Immature natural killer cell (primary cell): ENCODE data around the gene OSBPL5. TPM values are rescaled to one million over a fixed set of nuclear protein-coding genes. Genes with fewer than 3 reads are reported as not detected.

Source experiments
- DNase-seq, 3 donors: peaks; one replicate each; pipeline ENCODE4 v3.0.0; 2022; ENCODE audit warnings: mixed read lengths in 1 of 3
- H3K27ac Mint-ChIP-seq, 6 donors: one replicate each; pipeline ENCODE4 v1.8.0; 2020; ENCODE audit warnings: mixed read lengths in 6 of 6, mild to moderate bottlenecking in 5 of 6, inconsistent platforms in 4 of 6, moderate library complexity in 3 of 6
- H3K27me3 Mint-ChIP-seq, 3 donors: one replicate each; pipeline ENCODE4 v1.8.0; 2020 to 2021; ENCODE audit warnings: low read depth in 3 of 3, mild to moderate bottlenecking in 3 of 3, mixed read lengths in 3 of 3, moderate library complexity in 3 of 3, inconsistent platforms in 1 of 3
- H3K36me3 Mint-ChIP-seq, 3 donors: one replicate each; pipeline ENCODE4 v1.8.0; 2020; ENCODE audit warnings: mixed read lengths in 3 of 3, inconsistent platforms in 2 of 3, mild to moderate bottlenecking in 2 of 3
- H3K4me1 Mint-ChIP-seq, 2 donors: one replicate each; pipeline ENCODE4 v1.8.0; 2020; ENCODE audit warnings: inconsistent platforms in 2 of 2, mild to moderate bottlenecking in 2 of 2, mixed read lengths in 2 of 2, moderate library complexity in 1 of 2
- H3K4me3 Mint-ChIP-seq, 5 donors: one replicate each; pipeline ENCODE4 v1.8.0; 2020; ENCODE audit warnings: mild to moderate bottlenecking in 5 of 5, mixed read lengths in 5 of 5, inconsistent platforms in 3 of 5, moderate library complexity in 3 of 5
- H3K9me3 Mint-ChIP-seq, 6 donors: one replicate each; pipeline ENCODE4 v1.8.0; 2020; ENCODE audit warnings: mild to moderate bottlenecking in 6 of 6, mixed read lengths in 6 of 6, inconsistent platforms in 4 of 6, moderate library complexity in 3 of 6
- polyA plus RNA-seq, 3 donors: library from polyadenylated mRNA; unstranded; fragments of 300-500 nt; fragmentation: Illumina TruSeq; gene quantifications; one replicate each; pipeline ENCODE4 v1.2.3, GENCODE V29; 2021

The OSBPL5 gene
- polyA plus RNA-seq, 3 donors from 2014 or later: 32.8 to 98.9 (median 33.3) TPM

DNA sequence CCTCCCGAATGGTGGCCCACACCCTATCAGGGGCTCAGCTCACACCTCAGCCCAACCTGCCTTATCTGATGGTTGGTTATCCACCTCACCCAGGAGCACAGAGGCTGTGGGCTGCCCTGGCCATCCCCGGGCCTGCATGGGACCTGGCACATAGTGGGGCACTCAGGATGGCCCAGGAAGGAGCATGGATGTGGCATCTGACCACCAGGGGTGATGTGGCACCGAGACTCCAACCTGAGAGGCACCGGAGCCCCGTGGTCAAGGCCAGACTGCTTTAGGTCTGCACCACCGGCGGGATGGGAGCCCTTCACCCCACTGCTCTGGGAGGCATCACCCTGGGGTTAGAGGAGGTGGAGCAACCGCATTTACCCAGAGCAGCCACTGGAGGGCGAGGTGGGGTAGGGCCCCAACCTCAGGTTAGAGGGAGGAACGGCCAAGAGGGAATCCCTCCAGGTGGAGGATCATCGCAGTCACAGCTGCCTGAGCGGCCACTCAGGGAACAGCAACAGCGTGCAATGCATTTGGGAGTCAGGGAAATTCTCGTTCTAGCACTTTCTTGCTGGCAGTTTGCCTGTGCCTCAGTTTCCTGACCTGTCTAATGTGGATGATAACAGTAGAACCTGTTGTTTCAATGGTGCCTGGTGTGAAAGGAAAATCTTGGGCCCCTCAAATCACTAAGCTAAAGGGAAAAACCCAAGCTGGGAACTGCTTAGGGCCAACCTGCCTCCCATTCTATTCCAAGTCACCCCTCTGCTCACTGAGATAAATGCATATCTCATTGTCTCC is 55.0 kb downstream of the OSBPL5 start:
- peak overlapping the region; percentile 41 to 94 (median 76) for H3K27ac Mint-ChIP-seq
- H3K27me3 Mint-ChIP-seq: peaks cover 20 to 29% (median 27%) of the 10 kb centered on the region in 3 donors
- H3K36me3 Mint-ChIP-seq: peaks cover 25 to 54% (median 25%) of the 10 kb centered on the region in 3 donors
- H3K9me3 Mint-ChIP-seq: no peaks in the 10 kb centered on the region
- peak; percentile 60 to 62 (median 62) for DNase-seq
- peak overlapping the region in 4 of 5 donors; percentile 36 to 60 (median 54) for H3K4me3 Mint-ChIP-seq
- H3K4me1 Mint-ChIP-seq: peaks cover 50 to 55% of the 10 kb centered on the region in 2 donors

DNA sequence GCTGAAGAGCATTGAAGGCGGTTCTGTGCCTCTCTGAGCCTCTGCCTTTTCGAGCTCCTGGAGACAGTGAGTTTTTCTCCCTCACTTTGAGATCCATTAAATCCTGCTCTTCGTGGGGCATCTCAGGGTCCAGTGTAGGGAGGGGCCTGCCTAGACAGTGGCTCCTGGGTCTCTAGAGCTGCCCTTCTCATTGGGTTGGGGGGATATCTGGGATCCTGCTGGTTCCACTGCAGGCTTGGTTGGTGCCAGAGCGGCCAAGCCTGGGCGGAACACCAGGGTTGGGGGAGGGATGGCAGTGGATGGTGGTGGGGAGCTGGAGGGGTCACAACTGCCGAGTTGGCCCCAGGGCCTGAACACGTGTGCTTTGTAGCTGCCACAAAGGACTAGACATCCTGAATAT is 55.7 kb downstream of the OSBPL5 start:
- H3K9me3 Mint-ChIP-seq: no peaks in the 10 kb centered on the region
- H3K36me3 Mint-ChIP-seq: peaks cover 20 to 50% (median 20%) of the 10 kb centered on the region in 3 donors
- peaks cover 49 to 50% of the 10 kb centered on the region in 2 donors for H3K4me1 Mint-ChIP-seq
- H3K4me3 Mint-ChIP-seq: no peak overlapping the region
- DNase-seq: no peak
- peaks cover 20 to 29% (median 25%) of the 10 kb centered on the region in 3 donors for H3K27me3 Mint-ChIP-seq
- peak overlapping the region; percentile 22 to 94 (median 72) for H3K27ac Mint-ChIP-seq

DNA sequence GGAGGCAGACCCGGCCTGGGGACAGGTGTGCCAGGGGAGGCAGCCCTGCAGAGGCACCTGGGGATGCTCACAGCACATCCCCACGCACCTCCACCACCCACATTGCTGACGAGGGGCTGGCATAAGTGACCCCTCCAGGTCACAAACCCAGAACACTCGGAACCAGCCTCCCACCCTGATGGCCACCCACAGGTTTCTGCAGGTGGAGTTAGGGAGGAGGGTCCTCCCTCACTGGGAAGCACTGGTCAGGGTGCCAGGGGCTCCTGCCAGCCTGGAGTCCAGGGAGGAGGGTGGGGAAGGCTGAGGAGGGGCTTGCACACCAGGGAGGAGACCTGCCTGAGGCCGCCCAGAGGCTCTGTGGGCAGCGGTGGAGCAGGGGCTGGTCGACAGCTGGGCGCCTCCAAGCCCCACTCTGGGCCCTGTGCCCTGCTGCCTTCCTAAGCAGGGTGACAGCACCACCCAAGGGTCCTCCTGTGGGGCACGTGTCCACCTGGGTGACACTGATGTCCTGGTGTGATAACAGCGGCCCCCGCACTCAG is 56.9 kb downstream of the OSBPL5 start:
- Mint-ChIP-seq H3K4me3 (no peak overlapping the region), H3K27ac (peak overlapping the region in 1 of 6 donors; percentile 17), H3K9me3 (no peaks in the 10 kb centered on the region), H3K27me3 (peaks cover 17 to 31% (median 25%) of the 10 kb centered on the region in 3 donors), H3K36me3 (peaks cover 11 to 42% (median 12%) of the 10 kb centered on the region in 3 donors), H3K4me1 (peaks cover 38 to 41% of the 10 kb centered on the region in 2 donors)
- no peak for DNase-seq

DNA sequence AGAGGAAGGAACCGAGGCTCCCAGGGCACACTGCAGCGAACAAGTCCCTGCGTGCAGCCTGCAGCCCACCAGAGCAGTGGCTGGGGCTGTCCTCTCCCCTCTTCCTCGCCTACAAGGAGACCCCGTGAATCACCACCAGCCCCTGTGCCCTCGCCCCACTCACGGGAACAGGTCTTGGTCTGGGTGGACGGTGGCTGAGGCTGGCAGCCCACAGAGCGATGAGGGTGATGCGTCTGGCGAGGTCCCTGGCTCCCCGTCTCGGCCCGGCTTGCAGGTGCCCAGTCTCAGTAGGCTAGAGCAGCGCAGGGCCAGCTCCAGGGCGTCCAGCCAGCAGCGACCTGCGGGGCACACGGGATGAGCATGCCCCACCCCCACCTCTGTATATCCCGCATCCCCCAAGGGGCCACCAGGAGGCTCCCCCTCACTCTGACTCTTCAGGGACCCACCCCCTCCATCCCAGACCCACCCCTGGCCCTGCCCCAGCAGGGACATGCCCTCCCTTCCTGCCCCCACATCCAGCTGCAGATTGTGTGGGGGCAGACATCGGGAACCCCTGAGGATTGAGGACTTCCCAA is 57.4 kb downstream of the OSBPL5 start:
- H3K4me1 Mint-ChIP-seq: peaks cover 33 to 37% of the 10 kb centered on the region in 2 donors
- no peak overlapping the region for H3K4me3 Mint-ChIP-seq
- H3K27ac Mint-ChIP-seq: peak overlapping the region in 3 of 6 donors; percentile 9 to 80 (median 60)
- no peak for DNase-seq
- H3K27me3 Mint-ChIP-seq: peaks cover 17 to 31% (median 25%) of the 10 kb centered on the region in 3 donors
- no peaks in the 10 kb centered on the region for H3K9me3 Mint-ChIP-seq
- H3K36me3 Mint-ChIP-seq: peaks cover 11 to 41% (median 12%) of the 10 kb centered on the region in 3 donors

DNA sequence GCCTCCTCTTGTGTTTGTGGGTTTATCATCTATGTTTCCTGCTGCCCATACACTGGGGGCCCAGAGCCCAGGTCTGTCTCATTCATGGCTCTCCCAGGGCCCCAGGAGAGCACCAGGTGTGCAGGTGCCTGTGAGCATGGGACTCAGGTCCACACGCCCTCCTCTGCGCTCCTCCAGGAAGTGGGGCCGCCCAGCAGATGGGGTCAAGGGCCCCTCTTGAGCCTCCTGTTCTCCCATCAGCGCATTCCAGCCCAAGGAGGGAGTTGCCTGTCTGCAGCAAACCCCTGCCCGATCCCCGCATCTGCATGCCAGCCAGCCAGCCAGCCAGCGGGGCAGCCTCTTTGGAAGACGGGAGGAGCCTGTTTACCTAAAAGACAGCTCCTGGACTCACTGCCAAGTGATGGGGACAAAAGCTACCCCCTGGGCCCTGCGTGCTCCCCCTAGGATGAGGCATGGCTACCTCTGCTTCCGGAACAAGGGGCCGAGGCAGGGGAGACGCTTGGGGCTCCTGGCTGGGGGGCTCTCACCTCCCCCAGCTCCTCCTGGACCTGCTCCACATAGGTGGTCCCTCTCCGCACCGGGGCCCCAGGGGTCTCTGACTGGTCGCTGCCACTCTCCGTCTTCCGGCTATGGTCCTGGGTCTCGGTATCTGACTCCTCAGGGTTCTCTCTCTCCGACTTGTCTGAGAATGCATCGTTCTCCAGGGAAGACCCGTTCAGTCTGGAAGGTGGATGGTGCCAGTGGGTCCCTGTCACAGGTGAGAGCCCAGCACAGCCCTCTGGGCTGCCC is 58.2 kb downstream of the OSBPL5 start:
- no peak for DNase-seq
- Mint-ChIP-seq H3K4me3 (no peak overlapping the region), H3K9me3 (no peaks in the 10 kb centered on the region), H3K27ac (peak overlapping the region in 5 of 6 donors; percentile 60 to 81 (median 76)), H3K4me1 (peaks cover 32 to 34% of the 10 kb centered on the region in 2 donors), H3K36me3 (peaks cover 4 to 36% (median 4%) of the 10 kb centered on the region in 3 donors), H3K27me3 (peaks cover 17 to 30% (median 18%) of the 10 kb centered on the region in 3 donors)

DNA sequence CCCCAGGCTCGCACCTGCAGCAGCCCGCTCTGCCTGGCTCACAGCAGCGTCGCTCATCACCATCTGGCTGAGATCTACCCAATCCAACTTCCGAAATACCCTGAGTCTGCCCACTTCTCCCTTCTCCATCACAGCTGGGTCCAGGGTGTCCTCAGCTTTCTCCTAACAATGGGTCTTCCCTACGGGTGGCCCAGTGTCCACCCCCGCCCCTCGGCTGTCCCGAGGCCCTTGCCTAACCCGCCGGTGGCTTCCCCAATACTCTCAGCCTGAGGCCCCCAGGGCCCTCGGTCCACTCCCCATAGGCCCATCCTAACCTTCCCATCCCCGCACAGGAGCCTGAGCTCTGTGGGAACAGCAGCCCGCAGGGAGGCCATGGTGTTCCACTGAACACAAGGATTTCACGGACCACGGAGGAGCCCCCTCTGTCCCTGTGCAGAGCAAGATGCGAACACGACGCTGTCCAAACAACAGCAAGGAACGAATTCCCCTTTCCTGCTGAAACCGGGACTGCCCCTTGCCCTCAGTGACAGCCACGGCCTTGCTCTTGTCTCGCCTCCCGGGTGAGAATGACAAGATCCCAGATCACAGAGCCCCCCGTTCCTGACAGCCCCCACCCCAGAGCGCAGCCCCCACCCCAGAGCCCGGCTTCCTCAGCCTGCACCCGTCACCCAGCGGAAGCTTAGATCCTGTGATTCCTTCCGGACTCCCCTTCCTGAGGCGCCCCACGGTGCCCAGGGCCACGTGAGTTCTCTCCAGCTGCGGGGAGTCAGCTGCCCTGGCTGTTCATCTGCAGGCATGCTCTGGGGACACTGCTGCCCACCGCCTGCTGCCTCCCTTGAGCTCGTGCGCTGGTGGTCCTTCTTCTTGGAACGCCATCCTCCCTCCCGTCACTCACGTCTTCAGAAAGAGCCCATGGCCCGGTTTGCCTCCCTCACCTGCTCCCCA is 59.0 kb downstream of the OSBPL5 start:
- no peak overlapping the region for H3K4me3 Mint-ChIP-seq
- peak overlapping the region in 5 of 6 donors; percentile 43 to 81 (median 75) for H3K27ac Mint-ChIP-seq
- DNase-seq: no peak
- H3K27me3 Mint-ChIP-seq: peaks cover 16 to 30% (median 21%) of the 10 kb centered on the region in 3 donors
- peaks cover 3 to 29% (median 3%) of the 10 kb centered on the region in 3 donors for H3K36me3 Mint-ChIP-seq
- peaks cover 30 to 31% of the 10 kb centered on the region in 2 donors for H3K4me1 Mint-ChIP-seq
- no peaks in the 10 kb centered on the region for H3K9me3 Mint-ChIP-seq

DNA sequence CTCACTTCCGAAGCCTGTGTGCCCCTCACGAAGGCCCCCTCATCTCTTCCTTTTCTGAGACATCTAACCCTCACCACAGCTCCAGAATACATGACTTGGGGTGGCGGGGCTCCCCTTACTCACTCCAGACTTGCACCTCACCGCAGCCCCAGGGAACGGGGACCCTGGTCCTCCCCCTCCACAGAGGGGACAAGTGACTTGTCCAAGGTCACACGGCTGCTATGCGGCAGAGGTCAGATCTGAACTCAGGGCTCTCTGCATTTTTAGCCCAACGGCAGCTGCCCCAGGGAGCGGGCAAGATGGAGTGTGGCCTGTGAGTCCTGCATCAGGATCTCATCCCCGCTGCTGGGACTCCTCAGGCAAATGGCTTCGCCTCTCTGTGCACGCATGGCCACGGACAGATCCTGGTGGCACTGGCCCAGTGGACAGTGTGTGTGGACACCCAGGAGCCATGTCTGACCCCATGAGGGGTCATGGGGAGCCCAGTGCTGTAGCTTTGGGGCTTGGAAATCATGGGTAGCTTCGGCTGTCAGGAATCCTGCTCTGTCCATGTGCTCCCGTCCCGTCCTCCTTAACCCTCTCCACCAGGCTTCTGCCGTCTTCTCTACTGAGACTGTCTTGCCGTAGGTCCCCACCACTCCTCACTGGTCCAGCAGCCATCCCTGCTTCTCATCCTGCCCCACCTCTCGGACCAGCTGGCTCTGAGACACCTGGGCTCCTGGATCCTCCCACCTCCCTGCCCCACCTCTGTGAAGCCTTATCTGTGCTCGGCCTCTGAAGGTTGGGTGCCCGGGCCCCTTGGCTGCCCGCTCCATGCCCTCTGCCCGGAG is 59.9 kb downstream of the OSBPL5 start:
- H3K27ac Mint-ChIP-seq: peak overlapping the region in 5 of 6 donors; percentile 29 to 80 (median 64)
- DNase-seq: no peak
- peaks cover 3 to 21% (median 4%) of the 10 kb centered on the region in 3 donors for H3K36me3 Mint-ChIP-seq
- peaks cover 30 to 31% of the 10 kb centered on the region in 2 donors for H3K4me1 Mint-ChIP-seq
- H3K4me3 Mint-ChIP-seq: no peak overlapping the region
- peaks cover 16 to 38% (median 23%) of the 10 kb centered on the region in 3 donors for H3K27me3 Mint-ChIP-seq
- no peaks in the 10 kb centered on the region for H3K9me3 Mint-ChIP-seq

DNA sequence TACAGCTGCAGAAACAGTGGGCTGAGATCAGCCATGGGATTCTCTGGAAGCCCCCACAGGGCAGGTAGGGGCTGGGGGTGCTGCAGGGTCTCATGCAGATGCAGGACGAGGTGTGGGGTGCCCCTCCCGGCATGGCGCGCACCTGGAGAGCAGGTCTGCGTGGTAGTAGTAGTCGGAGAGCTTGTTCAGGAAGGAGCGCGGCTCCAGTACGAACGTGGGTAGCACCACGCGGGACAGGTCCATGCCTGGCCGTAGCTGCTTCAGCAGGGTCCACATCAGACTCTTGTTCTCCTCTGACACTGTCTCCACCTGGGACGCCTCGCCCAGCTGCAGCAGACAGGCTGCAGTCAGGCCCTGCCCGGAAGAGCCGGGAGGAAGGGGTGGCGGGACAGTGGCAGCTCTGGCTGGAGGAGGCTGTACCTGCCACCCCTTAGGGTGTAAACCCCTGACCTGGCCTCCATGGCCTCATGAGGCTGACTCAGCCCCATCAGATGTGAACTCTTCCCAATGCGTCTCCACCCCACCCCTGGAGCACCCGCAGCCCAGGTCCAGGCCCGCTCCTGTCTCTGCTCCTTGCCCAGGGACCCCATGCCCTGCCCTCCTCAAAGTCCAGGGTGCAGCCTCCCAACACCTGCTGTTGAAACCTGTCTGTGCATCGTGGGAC is 60.9 kb downstream of the OSBPL5 start:
- Mint-ChIP-seq H3K9me3 (no peaks in the 10 kb centered on the region), H3K27me3 (peaks cover 10 to 46% (median 33%) of the 10 kb centered on the region in 3 donors), H3K27ac (peak overlapping the region in 1 of 6 donors; percentile 49), H3K4me3 (no peak overlapping the region), H3K36me3 (peaks cover 7 to 16% (median 11%) of the 10 kb centered on the region in 3 donors), H3K4me1 (peaks cover 31 to 33% of the 10 kb centered on the region in 2 donors)
- DNase-seq: no peak

DNA sequence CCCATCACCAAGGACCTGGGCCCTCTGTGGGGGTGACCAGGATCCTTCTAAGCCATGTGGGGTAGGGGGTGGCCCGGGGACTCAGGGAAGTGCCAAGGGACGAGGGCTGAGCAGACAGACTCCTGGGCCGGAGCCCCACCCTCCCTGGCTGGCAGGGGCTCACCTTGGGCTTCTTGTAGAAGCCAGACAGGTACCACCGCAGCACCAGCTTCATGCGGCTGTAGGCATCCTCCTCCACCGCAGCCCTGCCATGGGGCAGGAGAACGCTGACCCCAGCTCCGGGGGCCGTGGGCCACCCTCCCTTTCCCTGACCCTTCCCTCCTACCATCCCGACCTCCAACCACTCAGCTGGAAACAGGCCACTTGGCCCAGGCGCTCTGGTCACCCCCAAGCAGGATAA is 62.0 kb downstream of the OSBPL5 start:
- no peak for DNase-seq
- H3K9me3 Mint-ChIP-seq: no peaks in the 10 kb centered on the region
- H3K4me3 Mint-ChIP-seq: no peak overlapping the region
- peaks cover 12 to 22% (median 17%) of the 10 kb centered on the region in 3 donors for H3K36me3 Mint-ChIP-seq
- H3K27me3 Mint-ChIP-seq: peaks cover 13 to 49% (median 40%) of the 10 kb centered on the region in 3 donors
- H3K4me1 Mint-ChIP-seq: peaks cover 41 to 42% of the 10 kb centered on the region in 2 donors
- peak overlapping the region in 4 of 6 donors; percentile 23 to 68 (median 54) for H3K27ac Mint-ChIP-seq

DNA sequence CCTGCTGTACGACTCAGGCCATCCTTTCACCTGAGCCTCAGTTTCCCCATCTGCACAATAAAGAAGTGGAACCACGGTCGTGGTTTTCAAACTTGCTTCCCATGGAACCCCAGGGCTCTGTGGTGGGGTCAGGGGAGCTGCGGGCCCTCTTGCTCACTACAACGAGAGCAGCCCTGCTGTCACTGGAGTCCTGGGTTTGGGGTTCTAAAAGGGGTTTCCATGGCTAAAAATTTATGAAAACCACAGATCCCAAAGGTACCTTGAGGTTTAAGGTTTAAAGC is 62.5 kb downstream of the OSBPL5 start:
- H3K4me3 Mint-ChIP-seq: peak overlapping the region in 1 of 5 donors; percentile 45
- no peak for DNase-seq
- peak overlapping the region; percentile 34 to 74 (median 58) for H3K27ac Mint-ChIP-seq
- H3K4me1 Mint-ChIP-seq: peaks cover 44 to 47% of the 10 kb centered on the region in 2 donors
- peaks cover 14 to 46% (median 42%) of the 10 kb centered on the region in 3 donors for H3K27me3 Mint-ChIP-seq
- peaks cover 15 to 26% (median 19%) of the 10 kb centered on the region in 3 donors for H3K36me3 Mint-ChIP-seq
- no peaks in the 10 kb centered on the region for H3K9me3 Mint-ChIP-seq

DNA sequence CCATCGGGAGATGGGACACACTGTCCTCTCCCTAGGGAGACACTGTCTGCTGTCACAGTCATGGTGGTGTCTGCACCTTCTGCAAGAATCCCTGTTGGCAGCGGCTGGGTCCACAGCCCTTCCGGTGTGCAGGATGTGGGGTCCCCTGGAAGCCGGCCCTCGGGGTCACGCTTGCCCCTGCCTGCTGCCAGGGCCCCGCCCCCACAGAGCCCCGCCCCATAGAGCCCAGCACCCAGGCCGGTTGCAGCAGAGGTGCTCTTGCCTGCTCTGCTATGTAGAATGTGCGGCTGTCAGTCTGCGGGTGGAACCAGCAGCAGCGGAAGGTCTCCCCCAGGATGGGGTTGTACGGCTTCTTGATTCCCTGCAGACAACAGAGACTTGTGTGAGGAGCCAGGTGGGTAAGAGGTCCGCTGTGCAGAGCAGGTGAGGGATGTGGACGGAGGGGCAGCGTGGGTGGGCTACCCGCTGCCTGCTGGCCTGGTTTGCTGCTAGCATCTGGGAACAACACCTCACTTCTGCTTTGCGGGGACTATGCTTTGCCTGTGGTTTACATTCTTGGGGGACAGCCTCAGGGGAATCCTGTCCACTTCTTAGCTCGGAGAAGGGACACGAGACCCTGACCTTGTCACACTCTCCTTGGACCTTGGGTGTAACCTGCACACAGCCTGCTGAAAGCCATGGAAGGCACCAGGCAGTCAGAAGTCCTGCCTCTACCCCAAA is 63.0 kb downstream of the OSBPL5 start:
- peak overlapping the region; percentile 69 to 100 (median 86) for H3K27ac Mint-ChIP-seq
- DNase-seq: no peak
- peak overlapping the region; percentile 9 to 62 (median 49) for H3K4me3 Mint-ChIP-seq
- H3K36me3 Mint-ChIP-seq: peaks cover 16 to 27% (median 23%) of the 10 kb centered on the region in 3 donors
- no peaks in the 10 kb centered on the region for H3K9me3 Mint-ChIP-seq
- peaks cover 11 to 42% (median 41%) of the 10 kb centered on the region in 3 donors for H3K27me3 Mint-ChIP-seq
- H3K4me1 Mint-ChIP-seq: peaks cover 49 to 52% of the 10 kb centered on the region in 2 donors
